Measurements from ENCODE around the gene TCF15.

- TF ChIP-seq CTCF (IDR thresholded peaks at IDR 0.05) (no peak), POLR2A (IDR thresholded peaks at IDR 0.05) (no peak)
Observed at GRCh38 chr20:607476-607875, 2.6 kb downstream of the TCF15 start.
